Lung (tissue), 12 donors: ENCODE measurements around the gene TOM1L2. TPM values are rescaled to one million over a fixed set of nuclear protein-coding genes. Genes with fewer than 3 reads are reported as not detected.

ENCODE experiments used
- ATAC-seq: fragments of 200-7000 bp; cut with Tn5 transposase; one replicate; pipeline ENCODE4 v1.9.1; 2020; ENCODE audit warnings: moderate number of reproducible peaks; ENCODE audit not compliant: insufficient read depth, low FRiP score
- DNase-seq, 3 donors: peaks; one replicate each; pipeline ENCODE4 v3.0.0-alpha.2; 2013 to 2017
- H3K27ac ChIP-seq, 2 donors: one replicate each; pipeline ENCODE4 v1.5.1; 2013; ENCODE audit warnings: mild to moderate bottlenecking in 2 of 2, moderate library complexity in 2 of 2, control low read depth in 1 of 2, inconsistent platforms in 1 of 2, low read depth in 1 of 2, low read length in 1 of 2
- H3K27me3 ChIP-seq, 3 donors: one replicate each; pipeline ENCODE4 v1.5.1; 2013; ENCODE audit warnings: low read length in 2 of 3; ENCODE audit not compliant: control insufficient read depth in 3 of 3, insufficient read depth in 3 of 3
- H3K36me3 ChIP-seq, 4 donors: one replicate each; pipeline ENCODE4 v1.5.1; 2013; ENCODE audit warnings: low read length in 4 of 4, mild to moderate bottlenecking in 1 of 4, moderate library complexity in 1 of 4; ENCODE audit not compliant: control insufficient read depth in 4 of 4, insufficient read depth in 4 of 4
- H3K4me1 ChIP-seq, 5 donors: one replicate each; pipeline ENCODE4 v1.5.1; 2013; ENCODE audit warnings: low read length in 5 of 5, mild to moderate bottlenecking in 2 of 5, moderate library complexity in 1 of 5; ENCODE audit not compliant: control insufficient read depth in 5 of 5, insufficient read depth in 5 of 5
- H3K4me3 ChIP-seq: one replicate; pipeline ENCODE4 v1.5.1; 2013; ENCODE audit warnings: mild to moderate bottlenecking, control low read depth, moderate library complexity
- H3K9ac ChIP-seq, 2 donors: one replicate each; pipeline ENCODE4 v1.5.1; 2013; ENCODE audit warnings: low read length in 2 of 2, control low read depth in 1 of 2; ENCODE audit not compliant: insufficient read depth in 1 of 2
- H3K9me3 ChIP-seq, 4 donors: one replicate each; pipeline ENCODE4 v1.5.1; 2013; ENCODE audit warnings: low read length in 3 of 4, mild to moderate bottlenecking in 1 of 4, moderate library complexity in 1 of 4; ENCODE audit not compliant: control insufficient read depth in 4 of 4, insufficient read depth in 3 of 4
- CTCF ChIP-seq: IDR thresholded peaks from 2 replicates; pipeline ENCODE4 v1.5.1; 2012; ENCODE audit warnings: mild to moderate bottlenecking; ENCODE audit errors: control extremely low read depth, extremely low read depth
- WGBS, 2 donors: extraction: QIAGEN DNeasy Blood & Tissue Kit; methylation state at CpG; one replicate each; pipeline ENCODE4 v1.1.7; 2013; 5-methylcytosine and 5-hydroxymethylcytosine counted together
- polyA plus RNA-seq, 2 donors: library from polyadenylated mRNA; stranded (reverse); fragments of 200-250 nt; gene quantifications; one replicate each; pipeline ENCODE4 v1.2.1, GENCODE V29; 2013
- total RNA-seq, 2 donors: library from RNA; depleted of rRNA in 1 of 2; stranded (reverse); fragments of >200 nt in 1 of 2; gene quantifications; one replicate each; pipeline ENCODE4 v1.2.1, GENCODE V29; 2014 to 2021
- donor health status: control.
- donor health status: control.
- donor health status: Bipolar disorder and iron deficiency.
- donor health status: healthy.
- donor health status: DM: yes; HTN: yes; CAD: no.

The TOM1L2 gene
- total and polyA plus RNA-seq, 4 donors = 21.5 to 56.5 (median 35.8) TPM

GRCh38 chr17:17922070-17922614, 50.1 kb downstream of the TOM1L2 start:
- peak overlapping the region in 1 of 2 donors; percentile 3 for H3K9ac ChIP-seq
- ATAC-seq = no peak
- WGBS, 2 donors = 47 to 65% methylated on average over 3 of the region's 3 CpGs
- H3K9me3 ChIP-seq = no peaks in the 10 kb centered on the region
- H3K27ac ChIP-seq = peak overlapping the region; percentile 55 to 77
- no peak overlapping the region for H3K4me3 ChIP-seq
- DNase-seq = peak in 2 of 3 donors; percentile 45 to 50
- TF ChIP-seq CTCF = no peak
- no peaks in the 10 kb centered on the region for H3K27me3 ChIP-seq
- H3K4me1 ChIP-seq = peaks cover 9 to 27% (median 13%) of the 10 kb centered on the region in 5 donors
- no peaks in the 10 kb centered on the region for H3K36me3 ChIP-seq

DNA sequence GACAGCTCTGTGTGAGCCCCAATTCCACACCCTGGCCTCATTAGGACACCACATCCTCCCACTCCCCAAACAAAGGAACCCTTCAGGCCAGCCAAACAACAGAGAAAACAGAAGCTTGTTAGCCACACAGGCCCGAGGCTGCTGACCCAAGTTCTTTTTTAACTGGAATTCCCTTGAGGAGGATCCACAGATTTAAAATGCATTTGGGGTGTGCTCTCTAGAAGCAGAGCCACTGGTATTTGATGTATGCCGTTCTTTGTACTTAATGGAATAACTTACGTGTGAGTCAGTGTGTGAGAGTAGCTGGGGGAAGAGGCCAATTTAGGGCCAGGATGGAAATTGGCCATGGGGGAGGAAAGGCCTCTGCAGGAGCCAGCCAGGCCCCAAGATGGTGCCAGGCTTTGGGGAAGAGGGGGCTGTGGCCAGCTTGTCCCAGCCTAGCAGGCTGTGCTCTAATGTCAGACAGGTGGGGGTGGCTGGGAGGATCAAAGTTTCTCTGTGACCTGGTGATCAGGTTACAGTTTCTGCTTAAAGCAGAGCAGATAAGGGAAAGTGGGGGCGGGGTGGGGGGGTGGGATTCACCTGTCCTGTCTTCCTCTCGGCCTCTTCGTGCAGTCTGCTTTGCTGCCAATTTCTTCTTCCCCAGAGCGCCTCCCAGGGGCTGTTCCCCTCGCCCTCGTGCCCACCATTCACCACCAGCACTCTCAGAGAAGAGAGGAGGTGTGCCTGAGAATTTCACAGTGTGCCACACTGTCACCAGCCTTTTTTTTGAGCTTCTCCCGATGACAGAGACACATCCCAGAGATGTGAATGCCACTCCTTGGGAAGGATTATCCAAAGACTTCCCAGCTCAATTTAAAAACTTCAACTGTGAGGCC, 50.8 kb downstream of the TOM1L2 start:
- DNase-seq (peak; percentile 47 to 74 (median 56)), ATAC-seq (peak; percentile 65)

GRCh38 chr17:17919169-17920107, 52.8 kb downstream of the TOM1L2 start:
- no peak for ATAC-seq
- H3K4me3 ChIP-seq = no peak overlapping the region
- H3K9me3 ChIP-seq = no peaks in the 10 kb centered on the region
- 41 to 48% methylated on average over 5 of the region's 5 CpGs for WGBS, 2 donors
- H3K27me3 ChIP-seq = no peaks in the 10 kb centered on the region
- H3K9ac ChIP-seq = no peak overlapping the region
- H3K36me3 ChIP-seq = no peaks in the 10 kb centered on the region
- H3K27ac ChIP-seq = peak overlapping the region in 1 of 2 donors; percentile 34
- peak; percentile 74 for TF ChIP-seq CTCF
- H3K4me1 ChIP-seq = peaks cover 10 to 30% (median 12%) of the 10 kb centered on the region in 5 donors
- DNase-seq = peak; percentile 86 to 90 (median 89)

More for the DNA sequence above, 50.8 kb downstream of the TOM1L2 start:
- Histone ChIP-seq H3K27me3 (no peaks in the 10 kb centered on the region), H3K4me3 (no peak overlapping the region), H3K27ac (peak overlapping the region; percentile 55 to 77), H3K9me3 (no peaks in the 10 kb centered on the region), H3K9ac (peak overlapping the region in 1 of 2 donors; percentile 18), H3K4me1 (peaks cover 9 to 27% (median 12%) of the 10 kb centered on the region in 5 donors), H3K36me3 (no peaks in the 10 kb centered on the region)
- TF ChIP-seq CTCF = no peak
- WGBS, 2 donors = 67 to 76% methylated on average over 10 of the region's 10 CpGs
